GM10847 (cell line): Measurements from ENCODE around the gene KLF2.

Experiments used
- POLR2A ChIP-seq: IDR thresholded peaks from 2 replicates; pipeline ENCODE4 v1.6.1; 2011; ENCODE audit not compliant: insufficient read length; ENCODE audit errors: extremely low read depth

KLF2 gene

DNA sequence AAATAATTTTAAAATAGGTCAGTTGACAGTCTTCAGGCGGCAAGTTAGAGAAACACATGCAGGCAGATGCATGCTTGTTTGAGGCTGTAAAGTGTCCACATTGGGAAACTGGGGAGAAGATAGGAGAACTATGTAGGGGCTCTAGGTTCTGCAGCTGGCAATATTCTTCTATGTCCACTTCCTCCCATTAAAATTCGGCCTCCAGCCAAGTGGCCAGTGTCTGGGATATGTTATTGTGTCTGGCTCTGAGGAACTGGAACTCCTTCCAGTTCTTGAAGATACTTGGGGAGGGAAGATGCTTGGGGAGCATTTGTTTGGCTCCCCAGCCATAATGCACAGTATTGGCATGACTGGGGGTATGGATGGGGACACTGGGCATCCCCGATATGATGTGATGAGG is 20.9 kb upstream of the KLF2 start:
- no peak for TF ChIP-seq POLR2A

DNA sequence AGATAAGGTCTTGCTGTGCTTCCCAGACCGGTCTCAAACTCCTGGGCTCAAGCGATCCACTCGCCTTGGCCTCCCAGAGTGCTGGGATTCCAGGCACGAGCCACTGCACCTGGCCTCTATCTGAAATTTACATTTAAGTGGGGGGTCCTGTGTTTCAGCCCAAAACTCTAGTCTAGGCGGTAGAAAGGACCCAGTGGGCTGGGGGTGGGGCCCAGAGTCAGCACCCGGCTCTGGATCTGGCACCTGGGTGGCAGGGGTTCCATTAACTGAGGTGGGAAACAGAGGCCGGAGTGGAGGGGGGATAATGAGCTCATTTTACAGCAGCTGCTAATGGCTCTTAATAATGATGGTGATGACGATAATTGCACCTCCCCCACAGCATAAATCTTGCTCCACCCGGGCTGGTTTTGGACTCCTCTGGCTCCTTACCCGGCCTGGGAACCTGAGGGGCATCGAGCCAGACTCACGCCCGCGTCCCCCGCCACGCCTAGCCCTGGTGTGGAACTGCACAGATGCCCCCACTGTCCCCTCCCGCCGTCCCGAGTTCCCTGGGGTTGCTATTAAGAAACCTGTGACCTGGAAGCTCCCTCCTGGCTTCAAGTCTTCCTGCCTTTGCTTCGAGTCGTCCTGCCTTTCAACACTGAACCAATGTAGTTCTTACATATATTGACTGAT is 17.8 kb upstream of the KLF2 start:
- TF ChIP-seq POLR2A: no peak

DNA sequence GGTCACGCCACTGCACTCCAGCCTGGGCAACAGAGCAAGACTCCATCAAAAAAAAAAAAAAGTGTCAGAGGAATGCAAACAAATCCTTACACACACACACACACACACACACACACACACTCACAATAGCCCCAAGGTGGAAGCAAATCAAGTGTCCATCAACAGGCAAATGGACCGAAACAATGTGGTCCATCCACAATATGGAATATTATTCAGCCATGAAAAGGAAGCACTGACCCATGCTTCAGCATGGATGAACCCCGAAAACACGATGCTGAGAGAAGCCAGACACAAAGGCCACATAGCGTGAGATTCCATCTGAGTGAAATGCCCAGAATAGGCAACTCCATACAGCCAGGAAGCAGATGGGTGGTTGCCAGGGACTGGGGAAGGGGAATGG is 16.5 kb upstream of the KLF2 start:
- no peak for TF ChIP-seq POLR2A

DNA sequence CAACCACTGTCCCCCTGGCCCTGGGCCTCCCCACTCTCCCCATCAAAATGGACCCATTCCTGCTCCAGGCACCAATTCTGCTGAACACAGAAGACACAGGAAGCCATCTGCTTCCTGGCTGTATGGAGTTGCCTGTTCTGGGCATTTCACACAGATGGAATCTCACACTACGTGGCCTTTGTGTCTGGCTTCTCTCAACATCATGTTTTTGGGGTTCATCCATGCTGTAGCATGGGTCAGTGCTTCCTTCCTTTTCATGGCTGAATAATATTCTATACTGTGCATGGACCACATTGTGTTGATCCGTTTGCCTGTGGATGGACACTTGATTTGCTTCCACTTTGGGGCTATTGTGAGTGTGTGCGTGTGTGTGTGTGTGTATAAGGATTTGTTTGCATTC is 15.0 kb upstream of the KLF2 start:
- no peak for TF ChIP-seq POLR2A

DNA sequence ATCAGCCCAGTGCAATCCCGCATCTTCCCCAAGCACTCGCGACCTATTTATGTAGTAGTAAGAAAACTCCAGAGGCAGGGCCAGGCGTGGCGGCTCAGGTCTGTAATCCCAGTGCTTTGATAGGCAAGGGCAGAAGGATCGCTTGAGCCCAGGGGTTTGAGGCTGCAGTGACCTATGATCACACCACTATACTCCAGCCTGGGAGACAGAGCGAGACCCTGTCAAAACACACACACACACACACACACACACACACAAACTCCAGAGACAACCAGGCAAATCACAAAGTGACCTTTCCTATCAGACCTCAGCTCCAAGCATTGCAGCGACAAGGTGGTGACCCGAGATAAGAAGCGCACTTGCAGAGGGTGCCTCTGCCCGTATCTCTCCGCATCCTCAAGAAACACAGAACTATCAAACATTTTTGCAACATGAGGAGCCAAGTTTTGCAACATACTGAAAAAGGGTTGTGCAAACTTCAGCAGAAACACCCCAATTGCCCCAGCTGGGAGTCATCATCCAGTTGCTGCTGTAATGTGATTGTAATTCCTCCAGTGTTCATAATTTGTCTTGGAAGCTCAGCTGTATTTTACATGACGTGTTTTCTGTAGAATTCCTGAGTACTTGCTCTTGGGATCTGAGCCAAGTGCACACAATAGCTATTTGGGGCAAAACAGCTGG is 8.7 kb upstream of the KLF2 start:
- no peak for TF ChIP-seq POLR2A

DNA sequence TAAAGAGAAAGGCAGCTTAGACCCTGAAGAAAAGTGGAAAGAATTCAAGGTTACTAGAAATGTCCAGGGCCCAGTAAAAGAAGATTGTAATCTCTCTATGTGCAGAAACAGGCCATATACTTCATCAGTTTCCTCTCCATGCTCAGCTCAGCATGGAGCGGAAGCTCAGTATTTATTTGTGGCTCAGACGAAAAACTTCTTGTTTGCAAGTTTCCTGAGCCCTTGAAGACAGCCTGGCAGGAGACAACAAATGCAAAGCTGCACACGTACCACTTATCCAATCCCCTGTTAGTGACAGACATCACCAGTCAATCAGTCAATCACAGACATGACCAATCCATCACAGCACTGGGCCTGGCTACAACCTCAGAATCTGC is 8.1 kb upstream of the KLF2 start:
- no peak for TF ChIP-seq POLR2A

DNA sequence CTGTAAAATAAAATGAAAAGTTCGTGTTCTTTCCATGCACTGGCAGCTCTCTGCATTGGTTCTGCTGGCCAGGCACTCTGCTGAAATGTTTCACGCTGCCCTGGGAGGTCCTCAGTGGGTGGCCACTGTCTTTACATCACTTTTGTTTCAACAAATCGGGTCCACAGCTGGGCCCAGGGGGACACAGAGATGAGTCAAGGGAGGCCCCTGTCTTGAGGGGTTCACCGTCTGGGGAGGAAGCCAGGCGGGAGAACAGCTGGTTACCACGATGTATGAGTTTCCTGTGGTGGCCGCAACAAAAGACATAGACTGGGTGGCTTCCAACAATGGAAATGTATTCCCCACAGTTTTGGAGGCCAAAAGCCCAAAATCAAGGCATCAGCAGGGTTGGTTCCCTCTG is 5.1 kb upstream of the KLF2 start:
- TF ChIP-seq POLR2A: no peak

DNA sequence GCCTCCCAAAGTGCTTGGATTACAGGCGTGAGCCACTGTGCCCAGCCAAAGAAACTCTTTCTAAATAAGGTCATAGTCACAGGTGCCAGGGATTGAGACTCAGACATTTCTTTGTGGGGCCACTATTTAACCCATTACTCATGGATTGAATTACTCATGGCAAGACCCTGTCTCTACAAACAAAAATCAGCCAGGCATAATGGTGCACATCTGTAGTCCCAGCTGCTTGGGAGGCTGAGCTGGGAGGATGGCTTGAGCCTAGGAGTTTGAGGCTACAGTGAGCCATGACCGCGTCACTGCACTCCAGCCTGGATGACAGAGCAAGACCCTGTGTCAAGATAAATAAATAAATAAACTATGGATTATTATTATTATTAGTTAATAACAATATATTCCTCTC is 3.6 kb upstream of the KLF2 start:
- TF ChIP-seq POLR2A: no peak

DNA sequence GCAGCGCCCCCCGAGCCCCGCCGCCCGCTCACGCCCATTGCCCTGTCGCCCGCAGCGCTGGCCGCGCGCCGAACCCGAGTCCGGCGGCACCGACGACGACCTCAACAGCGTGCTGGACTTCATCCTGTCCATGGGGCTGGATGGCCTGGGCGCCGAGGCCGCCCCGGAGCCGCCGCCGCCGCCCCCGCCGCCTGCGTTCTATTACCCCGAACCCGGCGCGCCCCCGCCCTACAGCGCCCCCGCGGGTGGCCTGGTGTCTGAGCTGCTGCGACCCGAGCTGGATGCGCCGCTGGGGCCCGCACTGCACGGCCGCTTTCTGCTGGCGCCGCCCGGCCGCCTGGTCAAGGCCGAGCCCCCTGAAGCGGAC is 518 bp downstream of the KLF2 start:
- TF ChIP-seq POLR2A: no peak

DNA sequence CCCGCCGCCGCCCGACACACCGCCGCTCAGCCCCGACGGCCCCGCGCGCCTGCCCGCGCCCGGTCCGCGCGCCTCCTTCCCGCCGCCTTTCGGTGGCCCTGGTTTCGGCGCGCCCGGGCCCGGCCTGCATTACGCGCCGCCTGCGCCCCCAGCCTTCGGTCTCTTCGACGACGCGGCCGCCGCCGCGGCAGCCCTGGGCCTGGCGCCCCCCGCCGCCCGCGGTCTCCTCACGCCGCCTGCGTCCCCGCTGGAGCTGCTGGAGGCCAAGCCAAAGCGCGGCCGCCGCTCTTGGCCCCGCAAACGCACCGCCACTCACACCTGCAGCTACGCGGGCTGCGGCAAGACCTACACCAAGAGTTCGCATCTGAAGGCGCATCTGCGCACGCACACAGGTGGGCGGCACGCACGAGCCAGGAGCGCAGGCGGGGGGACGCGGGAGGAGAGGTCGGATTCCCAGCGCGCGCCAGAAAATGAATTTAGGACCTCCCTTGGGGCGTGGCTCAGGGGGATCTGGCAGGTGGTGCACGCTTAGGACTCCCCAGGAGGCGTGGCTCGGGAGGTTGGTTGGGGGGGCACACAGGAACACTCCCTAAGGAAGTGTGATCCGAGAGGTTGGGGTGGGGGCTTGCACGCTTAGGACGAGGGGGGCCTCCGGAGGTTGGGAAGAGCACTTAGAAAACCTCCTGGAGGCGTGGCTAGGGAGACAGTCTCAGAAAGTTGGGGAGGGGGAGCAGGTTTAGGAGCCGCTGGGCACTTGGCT is 1.2 kb downstream of the KLF2 start:
- TF ChIP-seq POLR2A: no peak

DNA sequence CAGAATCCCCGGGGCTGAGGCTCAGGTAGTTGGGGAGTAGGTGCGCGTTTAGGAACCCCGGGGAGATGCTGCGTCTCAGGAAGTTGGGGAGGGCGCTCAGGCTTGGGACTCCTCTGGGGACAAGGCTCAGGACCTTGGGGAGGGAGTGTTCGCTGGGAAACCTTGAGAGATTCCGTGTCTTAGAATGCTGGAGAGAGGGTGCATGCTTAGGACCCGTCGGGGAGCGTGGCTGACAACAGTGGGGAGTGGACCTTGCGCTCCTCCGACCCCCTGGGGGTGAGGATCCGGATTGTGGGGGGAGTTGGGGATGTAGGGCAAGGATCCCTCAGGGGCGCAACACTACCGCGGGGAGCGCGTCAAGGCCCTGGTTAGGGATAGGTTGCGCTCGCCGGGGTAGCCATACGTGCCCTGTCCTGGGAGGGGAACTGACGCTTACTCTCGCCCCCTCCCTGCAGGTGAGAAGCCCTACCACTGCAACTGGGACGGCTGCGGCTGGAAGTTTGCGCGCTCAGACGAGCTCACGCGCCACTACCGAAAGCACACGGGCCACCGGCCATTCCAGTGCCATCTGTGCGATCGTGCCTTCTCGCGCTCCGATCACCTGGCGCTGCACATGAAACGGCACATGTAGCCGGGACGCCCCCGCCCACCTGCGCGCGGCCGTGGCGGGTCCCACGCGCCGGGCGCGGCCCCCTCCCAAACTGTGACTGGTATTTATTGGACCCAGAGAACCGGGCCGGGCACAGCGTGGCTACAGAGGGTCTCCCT is 2.0 kb downstream of the KLF2 start:
- no peak for TF ChIP-seq POLR2A

DNA sequence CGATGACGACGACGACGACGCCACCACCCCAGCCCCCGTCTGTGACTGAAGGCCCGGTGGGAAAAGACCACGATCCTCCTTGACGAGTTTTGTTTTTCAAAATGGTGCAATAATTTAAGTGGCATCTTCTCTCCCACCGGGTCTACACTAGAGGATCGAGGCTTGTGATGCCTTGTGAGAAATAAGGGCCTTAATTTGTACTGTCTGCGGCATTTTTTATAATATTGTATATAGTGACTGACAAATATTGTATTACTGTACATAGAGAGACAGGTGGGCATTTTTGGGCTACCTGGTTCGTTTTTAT is 2.5 kb downstream of the KLF2 start:
- TF ChIP-seq POLR2A: no peak

DNA sequence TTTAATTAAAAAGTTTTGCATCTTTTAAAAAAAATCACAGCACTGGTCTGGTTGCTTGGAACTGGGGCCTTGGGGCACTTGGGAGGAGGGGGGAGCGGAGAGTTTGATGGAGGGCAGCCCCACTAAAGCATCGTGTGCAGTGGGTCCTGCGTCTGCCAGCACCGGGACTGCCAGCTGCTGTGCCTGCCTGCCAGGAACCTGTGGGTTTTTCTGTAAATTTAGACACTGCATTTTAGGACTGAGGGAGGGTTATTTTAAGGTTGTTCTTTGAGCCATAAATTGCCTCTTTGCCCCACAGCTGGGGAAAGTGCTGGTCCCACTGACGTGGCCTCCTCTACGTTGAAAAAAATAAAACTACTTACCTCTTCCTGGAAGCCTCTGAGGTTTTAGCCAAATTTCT is 2.9 kb downstream of the KLF2 start:
- no peak for TF ChIP-seq POLR2A

DNA sequence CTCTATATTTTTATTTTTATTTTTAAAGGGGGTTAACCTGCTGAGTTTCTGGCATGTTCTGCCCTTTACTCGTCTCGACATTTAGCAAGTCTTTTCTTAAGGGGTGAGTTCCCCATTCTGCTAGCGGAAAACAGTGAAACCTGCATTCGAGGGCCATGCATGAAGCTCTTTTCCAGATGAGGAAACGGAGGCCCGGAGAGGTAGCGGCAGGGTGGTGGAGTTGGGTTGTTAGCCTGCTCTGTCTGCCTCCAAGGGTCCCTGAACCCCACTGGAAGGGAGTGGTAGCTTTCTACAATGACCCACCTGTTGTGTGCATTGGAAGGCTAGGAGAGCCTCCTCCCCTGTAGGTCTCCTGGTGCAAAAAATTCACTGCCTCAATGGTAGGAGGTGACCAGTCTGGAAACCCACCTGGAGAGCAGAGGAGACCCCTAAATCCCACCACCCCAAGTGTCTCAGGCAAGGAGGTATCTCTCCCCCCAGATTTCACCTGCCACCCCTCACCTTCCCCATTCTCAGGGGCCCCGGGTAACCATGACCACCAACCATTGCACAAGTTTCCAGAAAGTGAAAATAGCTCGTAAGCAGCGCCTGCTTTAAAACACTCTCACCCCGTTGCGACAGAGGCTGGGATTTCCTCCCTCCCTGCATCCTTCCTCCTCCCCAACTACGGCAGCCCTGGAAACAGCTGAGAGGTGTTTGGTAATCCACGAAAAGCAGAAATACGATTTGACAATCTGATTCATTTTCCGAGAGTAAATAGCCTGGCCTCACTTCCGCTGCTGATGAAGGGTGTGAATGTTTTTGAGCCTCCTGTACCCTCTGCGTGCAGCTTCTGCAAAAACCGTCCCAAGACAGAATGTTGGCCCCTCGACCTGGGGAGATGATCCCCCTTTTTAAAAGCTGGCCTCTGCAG is 3.5 kb downstream of the KLF2 start:
- no peak for TF ChIP-seq POLR2A
